Endothelial cell of umbilical vein (primary cell): ENCODE results near the gene GRK6. TPM values are rescaled to one million over a fixed set of nuclear protein-coding genes. Genes with fewer than 3 reads are reported as not detected.

Experiments
- BruUV-seq: library from RNA; stranded (reverse); fragments of 400-500 nt; replicated peaks from 2 replicates; lab custom pipeline; 2021; lab: Mats Ljungman, UMichigan
- CTCF ChIA-PET: fragments of 300-600, 350-600 bp; sonication (Branson Sonifier 250); formaldehyde crosslinking; loops from one replicate; lab custom pipeline; 2021; ENCODE audit warnings: antibody characterized with exemption, inconsistent platforms; lab: Charles Lee
- POLR2A ChIA-PET: fragments of 300-600, 350-600 bp; sonication (Branson Sonifier 250); formaldehyde crosslinking; loops from one replicate; lab custom pipeline; 2021; ENCODE audit warnings: antibody characterized with exemption, inconsistent platforms; lab: Charles Lee
- DNase-seq: peaks from one replicate; pipeline ENCODE4 v3.0.0-alpha.2; 2011; ENCODE audit warnings: low read depth, low spot score
- FAIRE-seq: peaks from 2 replicates; lab custom pipeline; 2011; peaks lifted over from hg19 to GRCh38; lab: Jason Lieb, UNC
- H2AFZ ChIP-seq: 2 replicates; pipeline ENCODE4 v1.6.0; 2012; ENCODE audit warnings: low read depth, low read length, control low read depth, inconsistent platforms
- H3K27ac ChIP-seq: 2 replicates; pipeline ENCODE4 v1.5.1; 2011; ENCODE audit warnings: low read depth, mild to moderate bottlenecking, control low read depth, low read length, moderate library complexity; ENCODE audit not compliant: insufficient read depth
- H3K27me3 ChIP-seq, 2 experiments: 2 replicates each; pipeline versions ENCODE4 v1.6.0 to v1.6.1; 2011; ENCODE audit warnings: low read length in 2 of 2, mixed read lengths in 1 of 2; ENCODE audit not compliant: control insufficient read depth in 2 of 2, insufficient read depth in 2 of 2
- H3K36me3 ChIP-seq, 2 experiments: 2 replicates in 1 of 2; 3 replicates in 1 of 2; pipeline ENCODE4 v1.5.1; 2011; ENCODE audit warnings: low read length in 2 of 2, mild to moderate bottlenecking in 1 of 2, moderate library complexity in 1 of 2; ENCODE audit not compliant: control insufficient read depth in 2 of 2, insufficient read depth in 2 of 2; ENCODE audit errors: extremely low read depth in 1 of 2
- H3K4me1 ChIP-seq: 3 replicates; pipeline ENCODE4 v1.5.1; 2011; ENCODE audit warnings: mild to moderate bottlenecking, low read length; ENCODE audit not compliant: control insufficient read depth, insufficient read depth; ENCODE audit errors: extremely low read depth
- H3K4me2 ChIP-seq: 2 replicates; pipeline ENCODE4 v1.6.1; 2011; ENCODE audit warnings: low read length, control low read depth, mixed read lengths; ENCODE audit not compliant: insufficient read depth
- H3K4me3 ChIP-seq, 3 experiments: fragments of 200-600 bp in 1 of 3; sonication (generic), shearing (Covaris generic) in 1 of 3; replicated peaks in 1 of 3; 2 replicates each; pipeline ENCODE4 v1.5.1; 2011 to 2016; ENCODE audit warnings: control low read depth in 3 of 3, low read length in 3 of 3, mild to moderate bottlenecking in 2 of 3, inconsistent platforms in 1 of 3, low read depth in 1 of 3, moderate library complexity in 1 of 3; ENCODE audit not compliant: insufficient read depth in 1 of 3
- H3K79me2 ChIP-seq: 2 replicates; pipeline ENCODE4 v1.6.0; 2012; ENCODE audit warnings: low read length, inconsistent platforms; ENCODE audit not compliant: control insufficient read depth, insufficient read depth
- H3K9ac ChIP-seq: replicated peaks from 2 replicates; pipeline ENCODE3; 2011; ENCODE audit warnings: low read length, control low read depth; ENCODE audit not compliant: insufficient read depth; ENCODE audit errors: extremely low read depth
- H3K9me1 ChIP-seq: replicated peaks from 3 replicates; pipeline ENCODE4 v1.6.0; 2011; ENCODE audit warnings: mild to moderate bottlenecking, low read length; ENCODE audit not compliant: control insufficient read depth, insufficient read depth; ENCODE audit errors: extremely low read depth
- H3K9me3 ChIP-seq: replicated peaks from 2 replicates; pipeline ENCODE4 v1.5.1; 2012; ENCODE audit warnings: low read length, inconsistent platforms; ENCODE audit not compliant: control insufficient read depth, insufficient read depth
- H4K20me1 ChIP-seq: replicated peaks from 2 replicates; pipeline ENCODE3; 2011; ENCODE audit warnings: mild to moderate bottlenecking, low read length; ENCODE audit not compliant: control insufficient read depth, insufficient read depth; ENCODE audit errors: extremely low read depth
- CTCF ChIP-seq, 2 donors: IDR thresholded peaks; 1 replicate in 1 of 2; 2 replicates in 1 of 2; pipeline ENCODE4 v1.5.1; 2011; ENCODE audit warnings: low read length in 2 of 2, mild to moderate bottlenecking in 2 of 2, moderate library complexity in 2 of 2, control low read depth in 1 of 2, inconsistent platforms in 1 of 2, low read depth in 1 of 2; ENCODE audit not compliant: insufficient read depth in 1 of 2; ENCODE audit errors: extremely low read depth in 1 of 2
- MAX ChIP-seq: IDR thresholded peaks from 2 replicates; pipeline ENCODE4 v1.6.1; 2011; ENCODE audit not compliant: insufficient read depth, insufficient read length
- POLR2A ChIP-seq: IDR thresholded peaks from 2 replicates; pipeline ENCODE4 v1.6.1; 2012; ENCODE audit warnings: low read depth, mild to moderate bottlenecking, control low read depth, low read length
- POLR2AphosphoS5 ChIP-seq: IDR thresholded peaks from 2 replicates; pipeline ENCODE4 v1.6.1; 2012; ENCODE audit warnings: low read depth, mild to moderate bottlenecking, control low read depth, low read length, moderate library complexity; ENCODE audit not compliant: insufficient read depth
- dilution Hi-C: fragments of 300-500 bp; cut with MboI; formaldehyde crosslinking; loops from one replicate; pipeline ENCODE4 v1.15.0; 2019; ENCODE audit warnings: low sequenced_read_pairs; ENCODE audit not compliant: extremely low pct_ligation_motif_present
- intact Hi-C: fragments of 100-400 bp; cut with micrococcal nuclease; formaldehyde crosslinking; loops from one replicate; pipeline ENCODE4 v1.10.0; 2022
- polyA plus RNA-seq, 4 experiments: library from polyadenylated mRNA; depleted of rRNA in 3 of 4; stranded (reverse) in 3 of 4; unstranded in 1 of 4; fragments of >200 nt; gene quantifications; 2 replicates each; pipeline versions ENCODE4 v1.2.1 to v1.2.3, GENCODE V29; 2011 to 2012; ENCODE audit warnings: missing spikeins in 1 of 4
- total RNA-seq: library from RNA; stranded (reverse); gene quantifications from 2 replicates; pipeline ENCODE4 v1.2.3, GENCODE V29; 2021

The GRK6 gene
- total and polyA plus RNA-seq, 2 donors (not counting 3 experiments of a cell fraction or from before 2014, with no cell fraction given): 28.9 to 36.4 TPM

GRCh38 chr5:177450667-177451424, 24.4 kb downstream of the GRK6 start:
- no peak overlapping the region for H3K27ac ChIP-seq
- H3K9me3 ChIP-seq: no peaks in the 10 kb centered on the region
- POLR2A ChIA-PET: no interaction called here
- H3K36me3 ChIP-seq: no peaks in the 10 kb centered on the region
- H3K4me2 ChIP-seq: no peak overlapping the region
- no peak for FAIRE-seq
- H3K4me3 ChIP-seq: no peak overlapping the region
- no peak overlapping the region for H2AFZ ChIP-seq
- H3K4me1 ChIP-seq: peaks cover 36% of the 10 kb centered on the region
- no peak for TF ChIP-seq POLR2A
- no peak for TF ChIP-seq MAX
- TF ChIP-seq CTCF (IDR thresholded peaks at IDR 0.05; ENCODE audit: extremely low read depth in 1 of 2, insufficient read depth in 1 of 2, low read depth in 1 of 2, low read length in 2 of 2): no peak
- no peak for TF ChIP-seq POLR2AphosphoS5
- H4K20me1 ChIP-seq: no peaks in the 10 kb centered on the region
- intact Hi-C loops (no loop called here), dilution Hi-C loops (no loop called here)
- no peaks in the 10 kb centered on the region for H3K27me3 ChIP-seq
- no peak for DNase-seq
- no TSS peak for BruUV-seq
- CTCF ChIA-PET: interaction anchor here (1.2 to 13.5 kb wide), 5 partner anchors 23 to 133 kb away, joined by 3 to 288 read pairs (median 5); partner anchors contain the start of gene PFN3
- no peaks in the 10 kb centered on the region for H3K79me2 ChIP-seq
- H3K9me1 ChIP-seq: no peaks in the 10 kb centered on the region
- no peak overlapping the region for H3K9ac ChIP-seq
